RKO (cell line): ENCODE measurements around the gene BEST2.

Experiments used
- DNase-seq: peaks from one replicate; pipeline ENCODE4 v3.0.0-alpha.2; 2016; ENCODE audit warnings: low spot score

The BEST2 gene

DNA sequence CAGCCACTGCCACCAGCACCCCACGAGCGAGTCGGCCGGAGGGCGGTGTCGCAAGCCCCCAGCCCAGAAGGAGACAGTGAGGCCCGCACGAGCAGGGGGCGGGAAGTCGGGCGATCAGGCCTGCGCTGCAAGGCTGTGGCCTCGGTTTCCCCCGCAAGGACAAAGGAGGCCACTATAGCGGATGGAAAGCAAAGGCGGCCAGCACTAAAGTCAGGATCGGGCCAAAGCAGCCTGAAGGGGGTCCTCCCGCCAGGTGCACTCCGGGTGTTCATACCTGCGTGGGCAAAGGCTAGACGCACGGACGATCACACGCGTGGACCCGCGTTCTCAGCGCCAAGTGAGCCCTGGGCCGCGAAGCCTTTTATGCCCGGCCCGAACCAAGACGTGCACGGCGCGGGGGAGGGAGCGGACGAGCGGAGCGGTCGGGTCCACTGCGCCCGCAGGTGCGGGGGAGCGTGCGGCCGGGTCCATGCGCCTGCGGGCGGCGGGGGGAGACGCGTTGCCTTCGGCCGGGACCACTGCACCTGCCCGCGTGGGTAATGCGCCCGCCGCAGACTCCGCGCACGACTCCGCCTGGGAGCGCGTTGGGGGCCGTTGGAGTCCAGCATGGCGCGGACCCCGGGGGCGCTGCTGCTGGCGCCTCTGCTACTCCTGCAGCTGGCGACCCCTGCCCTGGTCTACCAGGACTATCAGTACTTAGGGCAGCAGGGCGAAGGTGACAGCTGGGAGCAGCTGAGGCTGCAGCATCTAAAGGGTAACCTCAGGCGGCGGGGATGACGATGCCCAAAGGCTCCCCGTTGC is 50.1 kb downstream of the BEST2 start, which contains the start of the genes PRDX2 and THSD8:
Gene PRDX2, minus strand, starts transcription at position 335 of the 801 bp plus-strand sequence. CDS start 539 bp downstream, outside the sequence.
Gene THSD8, plus strand, starts transcription at position 604 of the 801 bp plus-strand sequence. Its CDS starts 3 bp downstream, at position 607.
- peak; percentile 87 for DNase-seq

- no peak for DNase-seq
Observed at GRCh38 chr19:12802267-12803106, 50.9 kb downstream of the BEST2 start.

- DNase-seq, result no peak
Observed at GRCh38 chr19:12804051-12804450, 52.5 kb downstream of the BEST2 start.

DNA sequence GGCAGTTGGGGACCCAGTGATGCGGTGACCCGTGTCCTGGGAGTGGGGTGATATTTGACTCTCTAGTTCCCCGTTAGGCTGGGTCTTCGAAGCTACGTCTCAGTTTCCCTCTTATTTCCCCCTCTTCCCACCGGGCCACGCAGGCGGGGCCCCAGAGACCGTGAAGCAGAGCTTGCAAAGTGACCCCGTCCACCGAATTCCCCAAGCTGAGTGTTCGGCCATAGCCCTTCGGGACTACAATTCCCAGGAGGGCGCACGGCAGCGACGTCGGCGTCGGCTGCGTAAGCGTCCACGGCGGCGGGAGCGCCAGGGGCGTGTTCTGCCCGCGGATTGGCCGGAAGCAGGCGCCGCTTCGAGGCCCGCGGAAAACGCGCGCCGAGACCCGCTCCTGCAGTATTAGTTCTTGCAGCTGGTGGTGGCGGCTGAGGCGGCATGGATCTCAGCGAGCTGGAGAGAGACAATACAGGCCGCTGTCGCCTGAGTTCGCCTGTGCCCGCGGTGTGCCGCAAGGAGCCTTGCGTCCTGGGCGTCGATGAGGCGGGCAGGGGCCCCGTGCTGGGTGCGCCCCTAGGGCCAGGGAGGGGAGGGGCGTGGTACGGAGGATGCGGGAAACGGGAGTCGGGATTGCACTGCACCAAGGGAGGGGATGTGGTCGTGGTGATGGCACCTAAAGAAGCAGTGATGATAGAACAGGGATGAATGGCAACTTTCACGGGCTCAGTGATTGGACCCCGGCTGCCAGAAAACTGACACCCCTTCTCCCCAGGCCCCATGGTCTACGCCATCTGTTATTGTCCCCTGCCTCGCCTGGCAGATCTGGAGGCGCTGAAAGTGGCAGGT is 54.9 kb downstream of the BEST2 start, which contains the start of gene RNASEH2A:
Gene RNASEH2A, plus strand, starts transcription at position 343 of the 840 bp plus-strand sequence. Its CDS starts 90 bp downstream, at position 433.
- peak; percentile 92 for DNase-seq
